Activated T-helper 1 cell treated with anti-CD3 and anti-CD28 coated beads, Interleukin-12 subunit alpha, Interleukin-12 subunit beta, Interleukin-2, Interleukin-4 antibody, amounts not matched to agents 30 ng/mL and 10 ng/mL and 1 ng/mL, durations not matched to agents 14 hours and 24 hours and 36 hours (primary cell): ENCODE results near the gene CYRIA. TPM values are rescaled to one million over a fixed set of nuclear protein-coding genes. Genes with fewer than 3 reads are reported as not detected.

Source experiments
- DNase-seq: peaks from one replicate; pipeline ENCODE4 v3.0.0; 2021; ENCODE audit warnings: low spot score
- H3K27ac Mint-ChIP-seq: one replicate; pipeline ENCODE4 v1.8.0; 2021; ENCODE audit warnings: mild to moderate bottlenecking, mixed read lengths
- H3K27me3 Mint-ChIP-seq: one replicate; pipeline ENCODE4 v1.8.0; 2022; ENCODE audit warnings: mild to moderate bottlenecking, moderate library complexity, mixed read lengths; ENCODE audit not compliant: insufficient read depth
- H3K36me3 Mint-ChIP-seq: one replicate; pipeline ENCODE4 v1.8.0; 2021; ENCODE audit warnings: low read depth, mixed read lengths
- H3K4me1 Mint-ChIP-seq: one replicate; pipeline ENCODE4 v1.8.0; 2021; ENCODE audit warnings: low read depth, mixed read lengths
- H3K4me3 Mint-ChIP-seq: one replicate; pipeline ENCODE4 v1.8.0; 2021; ENCODE audit warnings: mild to moderate bottlenecking, moderate library complexity, mixed read lengths
- H3K9me3 Mint-ChIP-seq: one replicate; pipeline ENCODE4 v1.8.0; 2021; ENCODE audit warnings: mixed read lengths
- intact Hi-C: fragments of 100-400 bp; cut with micrococcal nuclease; formaldehyde crosslinking; loops from one replicate; pipeline ENCODE4 v1.15.1; 2024
- total RNA-seq: library from RNA; stranded (reverse); gene quantifications from 2 replicates; pipeline ENCODE4 v1.2.3, GENCODE V29; 2022

Gene CYRIA
- total RNA-seq: 0.65 and 0.88 TPM in 2 replicates

- intact Hi-C loops: loop anchor here (2.0 to 5.0 kb wide), 4 partner anchors 17 to 63 kb away; no protein-coding TSS in a partner anchor
- Mint-ChIP-seq H3K9me3 (no peaks in the 10 kb centered on the region), H3K27me3 (peaks cover 22% of the 10 kb centered on the region), H3K4me3 (peak within 1 kb of the TSS; percentile 86), H3K4me1 (peaks cover 16% of the 10 kb centered on the region), H3K27ac (peak within 1 kb of the TSS; percentile 82), H3K36me3 (peaks cover 4% of the 10 kb centered on the region)
- peak; percentile 54 for DNase-seq
These were observed at the start of gene CYRIA for GRCh38 chr2:16665748-16666448. CYRIA (minus strand) TSS chr2:16665834; CDS start chr2:16588119, 77,715 bp downstream.

GRCh38 chr2:16713011-16713423, 47.4 kb upstream of the CYRIA start:
- Mint-ChIP-seq H3K27me3 (peaks cover 6% of the 10 kb centered on the region), H3K36me3 (no peaks in the 10 kb centered on the region), H3K4me1 (no peaks in the 10 kb centered on the region)

GRCh38 chr2:16709769-16710168, 44.1 kb upstream of the CYRIA start:
- Mint-ChIP-seq H3K27ac (no peak overlapping the region), H3K27me3 (peaks cover 6% of the 10 kb centered on the region), H3K4me3 (no peak overlapping the region), H3K4me1 (peaks cover 5% of the 10 kb centered on the region), H3K9me3 (no peaks in the 10 kb centered on the region), H3K36me3 (no peaks in the 10 kb centered on the region)
- intact Hi-C loops: no loop called here
- no peak for DNase-seq

More at GRCh38 chr2:16713011-16713423, 47.4 kb upstream of the CYRIA start:
- intact Hi-C loops: no loop called here
- H3K27ac Mint-ChIP-seq: no peak overlapping the region
- no peak overlapping the region for H3K4me3 Mint-ChIP-seq
- no peaks in the 10 kb centered on the region for H3K9me3 Mint-ChIP-seq
- DNase-seq: no peak

GRCh38 chr2:16708173-16708572, 42.5 kb upstream of the CYRIA start:
- H3K4me1 Mint-ChIP-seq: peaks cover 5% of the 10 kb centered on the region
- no peaks in the 10 kb centered on the region for H3K36me3 Mint-ChIP-seq
- intact Hi-C loops: no loop called here
- H3K27ac Mint-ChIP-seq: no peak overlapping the region
- H3K27me3 Mint-ChIP-seq: peaks cover 10% of the 10 kb centered on the region
- H3K4me3 Mint-ChIP-seq: no peak overlapping the region
- H3K9me3 Mint-ChIP-seq: no peaks in the 10 kb centered on the region
- DNase-seq: no peak

- intact Hi-C loops: no loop called here
- Mint-ChIP-seq H3K9me3 (no peaks in the 10 kb centered on the region), H3K4me3 (no peak overlapping the region), H3K27ac (no peak overlapping the region), H3K4me1 (peaks cover 5% of the 10 kb centered on the region), H3K27me3 (peaks cover 10% of the 10 kb centered on the region), H3K36me3 (no peaks in the 10 kb centered on the region)
- DNase-seq: no peak
These were observed 41.5 kb upstream of the CYRIA start for GRCh38 chr2:16707014-16707623.

- H3K27ac Mint-ChIP-seq: no peak overlapping the region
- no peak overlapping the region for H3K4me3 Mint-ChIP-seq
- no peaks in the 10 kb centered on the region for H3K4me1 Mint-ChIP-seq
- intact Hi-C loops: no loop called here
- no peak for DNase-seq
- peaks cover 9% of the 10 kb centered on the region for H3K27me3 Mint-ChIP-seq
- H3K36me3 Mint-ChIP-seq: no peaks in the 10 kb centered on the region
- H3K9me3 Mint-ChIP-seq: peaks cover 3% of the 10 kb centered on the region
These were observed 35.1 kb upstream of the CYRIA start for GRCh38 chr2:16700551-16701259.

- intact Hi-C loops: no loop called here
- no peak for DNase-seq
- H3K4me3 Mint-ChIP-seq: no peak overlapping the region
- no peak overlapping the region for H3K27ac Mint-ChIP-seq
- H3K27me3 Mint-ChIP-seq: peaks cover 31% of the 10 kb centered on the region
- H3K9me3 Mint-ChIP-seq: peaks cover 3% of the 10 kb centered on the region
- H3K4me1 Mint-ChIP-seq: no peaks in the 10 kb centered on the region
- H3K36me3 Mint-ChIP-seq: no peaks in the 10 kb centered on the region
These were observed 28.2 kb upstream of the CYRIA start for GRCh38 chr2:16693854-16694253.

- Mint-ChIP-seq H3K4me1 (no peaks in the 10 kb centered on the region), H3K36me3 (no peaks in the 10 kb centered on the region), H3K27ac (no peak overlapping the region), H3K4me3 (no peak overlapping the region), H3K27me3 (peaks cover 36% of the 10 kb centered on the region), H3K9me3 (no peaks in the 10 kb centered on the region)
- intact Hi-C loops: no loop called here
- DNase-seq: no peak
These were observed 25.6 kb upstream of the CYRIA start for GRCh38 chr2:16691261-16691660.

- Mint-ChIP-seq H3K36me3 (no peaks in the 10 kb centered on the region), H3K9me3 (no peaks in the 10 kb centered on the region), H3K4me3 (no peak overlapping the region), H3K27ac (no peak overlapping the region), H3K4me1 (no peaks in the 10 kb centered on the region), H3K27me3 (peaks cover 13% of the 10 kb centered on the region)
- intact Hi-C loops: no loop called here
- no peak for DNase-seq
These were observed 22.3 kb upstream of the CYRIA start for GRCh38 chr2:16687955-16688354.

- H3K9me3 Mint-ChIP-seq: no peaks in the 10 kb centered on the region
- intact Hi-C loops: no loop called here
These were observed 21.6 kb upstream of the CYRIA start for GRCh38 chr2:16687222-16687621.

GRCh38 chr2:16686641-16687040, 21.0 kb upstream of the CYRIA start:
- no peak for DNase-seq
- no peak overlapping the region for H3K4me3 Mint-ChIP-seq
- no peaks in the 10 kb centered on the region for H3K36me3 Mint-ChIP-seq
- H3K9me3 Mint-ChIP-seq: no peaks in the 10 kb centered on the region
- intact Hi-C loops: no loop called here
- H3K27ac Mint-ChIP-seq: no peak overlapping the region
- peaks cover 7% of the 10 kb centered on the region for H3K27me3 Mint-ChIP-seq
- no peaks in the 10 kb centered on the region for H3K4me1 Mint-ChIP-seq

More at GRCh38 chr2:16687222-16687621, 21.6 kb upstream of the CYRIA start:
- Mint-ChIP-seq H3K4me1 (no peaks in the 10 kb centered on the region), H3K27ac (no peak overlapping the region), H3K4me3 (no peak overlapping the region), H3K27me3 (peaks cover 7% of the 10 kb centered on the region), H3K36me3 (no peaks in the 10 kb centered on the region)
- DNase-seq: no peak

- no peaks in the 10 kb centered on the region for H3K4me1 Mint-ChIP-seq
- H3K9me3 Mint-ChIP-seq: no peaks in the 10 kb centered on the region
- no peaks in the 10 kb centered on the region for H3K36me3 Mint-ChIP-seq
- H3K27ac Mint-ChIP-seq: no peak overlapping the region
- intact Hi-C loops: no loop called here
- DNase-seq: no peak
- peaks cover 5% of the 10 kb centered on the region for H3K27me3 Mint-ChIP-seq
- H3K4me3 Mint-ChIP-seq: no peak overlapping the region
These were observed 19.7 kb upstream of the CYRIA start for GRCh38 chr2:16685340-16685715.

GRCh38 chr2:16684676-16685339, 19.2 kb upstream of the CYRIA start:
- no peaks in the 10 kb centered on the region for H3K9me3 Mint-ChIP-seq
- intact Hi-C loops: no loop called here
- H3K27ac Mint-ChIP-seq: no peak overlapping the region
- H3K4me1 Mint-ChIP-seq: no peaks in the 10 kb centered on the region
- H3K27me3 Mint-ChIP-seq: peaks cover 5% of the 10 kb centered on the region
- H3K4me3 Mint-ChIP-seq: no peak overlapping the region
- no peak for DNase-seq
- no peaks in the 10 kb centered on the region for H3K36me3 Mint-ChIP-seq
